A673 (cell line): Measurements from ENCODE around the gene GRIN3B. TPM values are rescaled to one million over a fixed set of nuclear protein-coding genes. Genes with fewer than 3 reads are reported as not detected.
A peak's percentile ranks its signal among the peaks of the same experiment; 100 is the strongest.

ENCODE experiments used
- BruUV-seq: library from RNA; stranded (reverse); fragments of 400-500 nt; replicated peaks from 2 replicates; lab custom pipeline; 2021; lab: Mats Ljungman, UMichigan
- CTCF ChIA-PET: fragments of 300-600 bp; sonication (Branson Sonifier 250); formaldehyde crosslinking; loops from one replicate; lab custom pipeline; 2022; ENCODE audit warnings: antibody characterized with exemption; lab: Charles Lee
- POLR2A ChIA-PET: fragments of 300-600 bp; sonication (Branson Sonifier 250); formaldehyde crosslinking; loops from one replicate; lab custom pipeline; 2022; ENCODE audit warnings: antibody characterized with exemption; ENCODE audit not compliant: low non-redundant PET; lab: Charles Lee
- DNase-seq: peaks from one replicate; pipeline ENCODE4 v3.0.0-alpha.2; 2015; ENCODE audit warnings: low spot score
- H3K27ac ChIP-seq: fragments of 200-600 bp; sonication (generic); 2 replicates; pipeline ENCODE4 v1.5.1; 2016; ENCODE audit warnings: mixed run types, low read depth, mild to moderate bottlenecking, mixed read lengths, antibody characterized with exemption, low read length; ENCODE audit not compliant: poor library complexity, severe bottlenecking
- H3K27me3 ChIP-seq: fragments of 200-600 bp; sonication (generic); replicated peaks from 2 replicates; pipeline ENCODE4 v1.6.1; 2017; ENCODE audit warnings: mixed run types, low read depth, mild to moderate bottlenecking, mixed read lengths, antibody characterized with exemption, low read length; ENCODE audit not compliant: insufficient read depth, poor library complexity
- H3K36me3 ChIP-seq: fragments of 200-600 bp; sonication (generic); 2 replicates; pipeline ENCODE4 v1.6.1; 2016; ENCODE audit warnings: mixed run types, mild to moderate bottlenecking, mixed read lengths, antibody characterized with exemption, low read length; ENCODE audit not compliant: insufficient read depth, poor library complexity, severe bottlenecking
- H3K4me1 ChIP-seq: fragments of 200-600 bp; sonication (generic); 2 replicates; pipeline ENCODE4 v1.6.1; 2017; ENCODE audit warnings: mixed run types, mild to moderate bottlenecking, mixed read lengths, antibody characterized with exemption, low read length; ENCODE audit not compliant: insufficient read depth, poor library complexity, severe bottlenecking
- H3K4me3 ChIP-seq: fragments of 200-600 bp; sonication (generic); 2 replicates; pipeline ENCODE4 v1.5.1; 2016; ENCODE audit warnings: low read depth, mixed run types, mild to moderate bottlenecking, mixed read lengths, low read length; ENCODE audit not compliant: poor library complexity, severe bottlenecking
- H3K9me3 ChIP-seq: fragments of 200-600 bp; sonication (generic); 2 replicates; pipeline ENCODE4 v1.6.1; 2016; ENCODE audit warnings: mixed run types, low read depth, mild to moderate bottlenecking, mixed read lengths, antibody characterized with exemption, low read length; ENCODE audit not compliant: poor library complexity, severe bottlenecking
- EZH2 ChIP-seq: fragments of 200-600 bp; sonication (generic); IDR thresholded peaks from 2 replicates; pipeline ENCODE4 v1.6.1; 2017; ENCODE audit warnings: borderline replicate concordance, low read depth, mild to moderate bottlenecking, mixed read lengths, antibody characterized with exemption, low read length; ENCODE audit not compliant: poor library complexity, severe bottlenecking
- intact Hi-C: fragments of 100-400 bp; cut with micrococcal nuclease; formaldehyde crosslinking; loops from one replicate; pipeline ENCODE4 v1.10.0; 2022; ENCODE audit not compliant: unreplicated experiment
- total RNA-seq: library from RNA; stranded (reverse); gene quantifications from 2 replicates; pipeline ENCODE4 v1.2.3, GENCODE V29; 2021
- TF ChIP-seq, protein P1 (sequence below): fragments of 300-800, 200-600 bp; sonication (generic); conservative IDR thresholded peaks from 2 replicates; pipeline ENCODE4 v1.5.1; 2017; ENCODE audit warnings: low read depth, mild to moderate bottlenecking, antibody characterized with exemption, low read length, moderate library complexity, mixed read lengths

Gene GRIN3B
- total RNA-seq, 1 experiment from 2014 or later, result not detected

DNA sequence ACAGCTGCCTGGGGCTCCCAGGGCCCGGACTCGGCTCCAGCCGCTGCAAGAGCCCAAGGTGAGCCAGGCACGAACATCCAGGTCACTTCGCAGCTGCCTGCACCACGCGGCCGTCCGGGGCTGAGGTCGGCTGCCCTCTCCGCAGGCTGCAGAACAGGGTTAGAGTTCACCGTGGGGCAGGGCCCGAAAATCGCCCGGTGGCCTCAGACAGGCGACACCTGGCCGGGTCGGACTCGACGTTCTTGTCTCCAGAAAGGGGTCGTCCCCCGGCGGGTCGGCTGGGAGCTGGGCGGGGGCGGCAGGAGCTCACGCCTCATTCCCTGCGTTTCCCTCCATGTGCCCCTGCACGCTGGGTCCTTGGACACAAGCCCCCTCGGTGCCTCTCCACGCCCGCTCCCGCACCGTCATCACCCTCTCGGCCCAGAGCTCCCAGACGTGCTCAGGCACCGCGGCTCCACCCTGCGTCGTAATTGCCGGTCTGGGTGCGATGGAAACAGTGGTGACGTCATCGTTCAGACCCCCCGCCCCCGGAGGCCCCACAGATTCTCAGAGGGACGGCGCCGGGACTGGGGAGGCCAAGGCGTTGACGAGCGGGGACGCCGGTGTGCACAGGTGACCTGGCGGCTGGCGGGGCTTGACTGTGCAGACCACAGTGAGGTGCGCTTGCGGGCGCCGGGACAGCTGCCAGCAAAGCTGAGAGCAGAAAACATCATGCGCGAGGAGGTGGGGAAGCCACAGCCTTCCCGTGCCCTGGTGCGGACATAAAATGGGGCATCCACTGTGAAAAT lies 4.0 kb upstream of the GRIN3B start:
- POLR2A ChIA-PET, result interaction anchor here (0.6 kb wide), 2 partner anchors 12 to 18 kb away, joined by 3 read pairs; partner anchors contain the start of gene WDR18
- TF ChIP-seq EZH2, result no peak
- TF ChIP-seq, protein P1, sequence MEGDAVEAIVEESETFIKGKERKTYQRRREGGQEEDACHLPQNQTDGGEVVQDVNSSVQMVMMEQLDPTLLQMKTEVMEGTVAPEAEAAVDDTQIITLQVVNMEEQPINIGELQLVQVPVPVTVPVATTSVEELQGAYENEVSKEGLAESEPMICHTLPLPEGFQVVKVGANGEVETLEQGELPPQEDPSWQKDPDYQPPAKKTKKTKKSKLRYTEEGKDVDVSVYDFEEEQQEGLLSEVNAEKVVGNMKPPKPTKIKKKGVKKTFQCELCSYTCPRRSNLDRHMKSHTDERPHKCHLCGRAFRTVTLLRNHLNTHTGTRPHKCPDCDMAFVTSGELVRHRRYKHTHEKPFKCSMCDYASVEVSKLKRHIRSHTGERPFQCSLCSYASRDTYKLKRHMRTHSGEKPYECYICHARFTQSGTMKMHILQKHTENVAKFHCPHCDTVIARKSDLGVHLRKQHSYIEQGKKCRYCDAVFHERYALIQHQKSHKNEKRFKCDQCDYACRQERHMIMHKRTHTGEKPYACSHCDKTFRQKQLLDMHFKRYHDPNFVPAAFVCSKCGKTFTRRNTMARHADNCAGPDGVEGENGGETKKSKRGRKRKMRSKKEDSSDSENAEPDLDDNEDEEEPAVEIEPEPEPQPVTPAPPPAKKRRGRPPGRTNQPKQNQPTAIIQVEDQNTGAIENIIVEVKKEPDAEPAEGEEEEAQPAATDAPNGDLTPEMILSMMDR, result no peak
- Histone ChIP-seq H3K27ac (no peak overlapping the region), H3K36me3 (peaks cover 16% of the 10 kb centered on the region), H3K4me3 (peak overlapping the region; percentile 27), H3K27me3 (peaks cover 48% of the 10 kb centered on the region), H3K9me3 (no peaks in the 10 kb centered on the region), H3K4me1 (peaks cover 20% of the 10 kb centered on the region)
- intact Hi-C loops, result loop anchor here (5.0 kb wide), 1 partner anchor 74 kb away; no protein-coding TSS in a partner anchor
- CTCF ChIA-PET, result no interaction called here
- BruUV-seq, result no TSS peak
- DNase-seq, result peak; percentile 70

DNA sequence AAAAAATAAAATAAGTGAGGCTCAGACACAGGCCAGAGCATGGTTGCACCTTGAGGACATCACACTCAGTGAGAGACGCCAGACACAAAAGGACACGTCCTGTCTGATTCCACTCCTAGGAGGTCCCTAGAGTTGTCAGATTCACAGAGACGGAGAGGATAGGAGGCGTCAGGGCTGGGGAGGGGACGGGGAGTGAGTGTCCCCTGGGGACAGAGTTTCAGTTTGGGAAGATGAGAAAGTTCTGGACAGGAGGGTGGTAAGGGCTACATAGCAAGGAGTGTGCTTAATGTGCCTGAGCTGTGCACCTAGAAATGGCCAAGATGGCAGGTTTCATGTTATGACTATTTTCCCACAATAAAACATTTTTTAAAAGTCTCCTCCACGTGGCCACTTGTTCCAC lies 2.2 kb upstream of the GRIN3B start:
- Histone ChIP-seq H3K4me1 (peaks cover 24% of the 10 kb centered on the region), H3K27ac (no peak overlapping the region), H3K36me3 (peaks cover 8% of the 10 kb centered on the region), H3K4me3 (no peak overlapping the region), H3K9me3 (no peaks in the 10 kb centered on the region), H3K27me3 (peaks cover 50% of the 10 kb centered on the region)
- no peak for DNase-seq
- no peak for TF ChIP-seq EZH2
- TF ChIP-seq, protein P1, result no peak
- no TSS peak for BruUV-seq
- POLR2A ChIA-PET, result no interaction called here
- CTCF ChIA-PET, result no interaction called here
- intact Hi-C loops, result loop anchor here (5.0 kb wide), 1 partner anchor 76 kb away; no protein-coding TSS in a partner anchor

DNA sequence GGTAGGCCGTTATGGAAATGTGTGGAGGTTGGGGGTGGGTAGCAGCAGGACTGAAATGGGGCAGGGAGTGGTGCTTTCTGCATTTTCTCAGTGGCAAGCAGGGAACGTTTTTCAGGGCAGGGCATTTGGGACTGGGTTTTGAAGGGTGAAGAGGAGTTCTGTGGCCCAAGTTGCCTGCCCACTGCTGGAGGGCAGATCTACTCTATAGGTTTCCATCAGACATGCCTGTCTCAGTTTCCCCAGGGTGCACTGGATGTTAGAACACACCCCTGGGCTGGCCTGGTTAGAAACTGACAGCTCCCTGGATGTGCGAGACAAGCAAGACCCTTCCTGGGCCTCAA lies 870 bp upstream of the GRIN3B start:
- intact Hi-C loops, result loop anchor here (5.0 kb wide), 1 partner anchor 77 kb away; no protein-coding TSS in a partner anchor
- peaks cover 24% of the 10 kb centered on the region for H3K4me1 ChIP-seq
- ChIA-PET POLR2A (no interaction called here), CTCF (no interaction called here)
- no peak for DNase-seq
- TF ChIP-seq EZH2, result no peak
- TF ChIP-seq, protein P1, result no peak
- BruUV-seq, result no TSS peak
- H3K4me3 ChIP-seq, result no peak overlapping the region
- H3K36me3 ChIP-seq, result peaks cover 3% of the 10 kb centered on the region
- no peaks in the 10 kb centered on the region for H3K9me3 ChIP-seq
- H3K27ac ChIP-seq, result no peak overlapping the region
- peaks cover 50% of the 10 kb centered on the region for H3K27me3 ChIP-seq
